Measurements from ENCODE around the gene FADS1.
A peak's percentile ranks its signal among the peaks of the same experiment; 100 is the strongest.

Gene FADS1

GRCh38 chr11:61846362-61847020, 29.7 kb upstream of the FADS1 start:
- DNase-seq (ENCODE audit: low spot score) = no peak

GRCh38 chr11:61844909-61845565, 28.2 kb upstream of the FADS1 start:
- DNase-seq (ENCODE audit: low spot score) = no peak

- no peak for DNase-seq (ENCODE audit: low spot score)
Measured at GRCh38 chr11:61842528-61842820, 25.7 kb upstream of the FADS1 start.

DNA sequence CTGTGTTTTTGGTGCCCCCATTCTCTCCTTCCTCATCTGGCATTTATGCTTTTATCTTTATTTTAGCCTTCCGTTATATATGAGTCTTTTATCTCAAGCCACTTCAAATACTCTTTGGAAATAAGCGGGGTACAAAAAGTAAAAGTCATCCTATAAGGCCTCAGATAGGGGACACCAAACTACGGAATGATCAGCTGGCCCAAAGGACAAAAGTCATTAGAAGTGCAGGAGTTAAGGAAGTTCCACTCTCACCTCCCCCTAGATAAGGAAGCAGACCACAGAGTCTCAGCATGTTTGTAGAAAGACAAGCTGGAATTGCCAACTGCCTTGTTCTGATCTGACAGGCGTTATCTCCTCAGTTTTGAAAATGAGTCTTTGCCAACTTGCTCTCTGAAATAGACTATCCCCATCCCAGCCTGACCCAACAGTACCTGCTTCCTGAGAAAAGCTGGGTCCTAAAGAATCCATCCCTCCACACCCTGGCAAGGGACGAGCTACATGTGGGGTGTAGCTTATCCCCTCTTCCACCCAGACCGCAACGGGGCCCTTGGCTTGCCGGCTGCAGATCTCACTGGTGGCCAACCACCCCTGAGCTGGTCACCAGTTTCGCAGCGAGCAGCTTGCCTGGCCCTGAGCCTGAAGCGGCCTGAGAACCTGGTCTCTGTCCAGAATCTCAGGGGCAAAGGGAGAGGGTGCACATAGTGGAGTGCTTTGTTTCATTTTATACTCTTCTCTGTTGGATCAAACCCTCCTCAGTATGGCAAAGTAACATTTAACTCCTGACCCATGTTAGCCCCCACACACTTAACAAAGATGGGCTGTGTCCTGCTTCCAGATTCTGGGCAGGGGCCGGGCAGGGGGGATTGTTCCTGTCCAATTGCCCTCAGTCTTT, 25.1 kb upstream of the FADS1 start:
- no peak for DNase-seq (ENCODE audit: low spot score)

GRCh38 chr11:61840371-61840770, 23.6 kb upstream of the FADS1 start:
- no peak for DNase-seq (ENCODE audit: low spot score)

DNA sequence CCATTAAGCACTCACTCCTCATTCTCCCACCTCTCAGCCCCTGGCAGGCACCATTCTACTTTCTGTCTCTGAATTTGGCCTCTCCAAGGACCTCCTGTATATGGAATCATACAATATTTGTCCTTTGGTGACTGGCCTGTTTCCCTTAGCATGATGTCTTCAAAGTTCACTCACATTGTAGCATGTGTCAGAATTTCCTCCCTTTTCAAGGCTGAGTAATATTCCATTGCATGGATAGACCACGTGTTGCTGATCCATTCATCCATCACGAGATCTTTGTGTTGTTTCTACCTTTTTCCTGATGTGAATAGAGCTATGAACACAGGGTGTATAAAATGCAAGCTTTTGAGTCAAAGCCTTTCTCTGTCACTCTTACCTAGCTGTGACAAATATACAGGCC, 22.9 kb upstream of the FADS1 start:
- DNase-seq (ENCODE audit: low spot score) = no peak

GRCh38 chr11:61838921-61839320, 22.1 kb upstream of the FADS1 start:
- no peak for DNase-seq (ENCODE audit: low spot score)

- no peak for DNase-seq (ENCODE audit: low spot score)
Measured at GRCh38 chr11:61838501-61838900, 21.7 kb upstream of the FADS1 start.

- DNase-seq (ENCODE audit: low spot score) = no peak
Measured at GRCh38 chr11:61837411-61838005, 20.7 kb upstream of the FADS1 start.

DNA sequence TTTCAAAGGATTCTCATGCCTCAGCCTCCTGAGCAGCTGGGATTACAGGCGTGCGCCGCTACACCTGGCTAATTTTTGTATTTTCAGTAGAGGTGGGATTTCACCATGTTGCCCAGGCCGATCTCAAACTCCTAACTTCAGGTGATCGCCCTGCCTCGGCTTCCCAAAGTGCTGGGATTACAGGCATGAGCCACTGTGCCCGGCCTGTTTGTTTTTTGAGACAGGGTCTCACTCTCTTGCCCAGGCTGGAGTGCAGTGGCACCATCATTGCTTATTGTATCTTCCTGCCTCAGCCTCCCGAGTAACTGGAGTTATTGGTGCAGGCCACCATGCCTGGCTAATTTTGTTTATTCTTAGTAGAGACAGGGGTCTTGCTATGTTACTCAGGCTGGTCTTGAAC, 19.4 kb upstream of the FADS1 start:
- DNase-seq (ENCODE audit: low spot score) = no peak

DNA sequence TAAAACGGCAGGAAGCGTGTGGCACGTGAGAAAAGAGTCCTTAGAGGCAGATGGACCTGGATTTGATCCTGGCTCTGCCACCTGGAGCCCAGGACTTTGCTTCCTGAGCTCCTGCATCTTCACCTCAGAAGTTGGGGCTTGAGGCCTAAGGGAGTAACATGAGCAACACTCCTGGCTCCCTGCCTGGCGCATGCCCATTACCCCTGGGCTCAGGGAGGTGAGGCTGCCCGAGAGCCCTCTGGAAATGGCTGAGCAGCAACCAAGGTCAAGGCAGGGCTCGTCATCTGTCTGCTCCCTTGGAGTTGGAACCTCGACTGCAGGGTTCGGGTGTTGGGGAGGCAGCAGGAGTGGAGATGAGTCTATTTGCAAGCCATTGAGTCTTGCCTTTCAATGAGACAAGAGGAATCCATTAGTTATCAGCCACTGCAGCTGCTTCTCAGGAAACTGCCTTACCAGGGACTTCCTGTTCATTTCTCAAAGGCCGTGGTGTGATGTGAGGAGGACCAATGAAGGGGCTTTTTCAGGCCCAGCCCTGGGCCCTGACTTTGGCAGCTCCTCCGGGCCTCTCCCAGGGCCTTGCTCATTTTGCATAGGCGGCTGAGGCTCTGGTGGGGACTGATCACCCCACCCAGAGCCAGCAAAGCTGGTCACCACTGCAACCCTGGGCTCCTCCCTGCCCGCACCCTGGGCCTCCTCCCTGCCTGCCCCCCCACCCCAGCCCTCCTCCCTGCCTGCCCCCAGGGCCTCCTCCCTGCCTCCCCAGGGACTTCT, 17.7 kb upstream of the FADS1 start:
- DNase-seq (ENCODE audit: low spot score) = no peak

GRCh38 chr11:61833926-61834277, 17.1 kb upstream of the FADS1 start:
- DNase-seq (ENCODE audit: low spot score) = no peak

- DNase-seq (ENCODE audit: low spot score) = no peak
Measured at GRCh38 chr11:61833471-61833870, 16.7 kb upstream of the FADS1 start.

GRCh38 chr11:61832754-61833153, 16.0 kb upstream of the FADS1 start:
- DNase-seq (ENCODE audit: low spot score) = no peak

DNA sequence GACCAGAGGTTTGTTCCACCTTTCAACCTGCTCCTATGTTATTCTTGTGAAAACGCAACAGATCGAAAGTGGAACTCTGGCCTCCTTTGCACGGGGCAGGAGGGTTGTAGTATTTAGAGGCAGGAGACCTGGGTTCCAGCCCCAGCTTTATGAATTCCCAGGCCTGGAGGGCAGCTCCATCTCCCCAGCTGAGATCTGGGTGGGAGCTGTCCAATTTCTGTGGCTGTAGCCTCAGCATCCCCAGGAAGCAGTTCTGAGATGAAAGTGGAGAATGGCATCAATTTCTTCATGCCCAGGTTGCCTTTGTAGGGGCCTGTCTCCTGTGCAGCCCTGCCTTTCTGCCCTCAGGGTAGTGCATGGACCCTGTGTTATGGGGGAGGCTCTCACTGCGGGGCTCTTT, 15.4 kb upstream of the FADS1 start:
- DNase-seq (ENCODE audit: low spot score) = no peak

GRCh38 chr11:61830237-61831105, 13.7 kb upstream of the FADS1 start:
- DNase-seq (ENCODE audit: low spot score) = no peak

DNA sequence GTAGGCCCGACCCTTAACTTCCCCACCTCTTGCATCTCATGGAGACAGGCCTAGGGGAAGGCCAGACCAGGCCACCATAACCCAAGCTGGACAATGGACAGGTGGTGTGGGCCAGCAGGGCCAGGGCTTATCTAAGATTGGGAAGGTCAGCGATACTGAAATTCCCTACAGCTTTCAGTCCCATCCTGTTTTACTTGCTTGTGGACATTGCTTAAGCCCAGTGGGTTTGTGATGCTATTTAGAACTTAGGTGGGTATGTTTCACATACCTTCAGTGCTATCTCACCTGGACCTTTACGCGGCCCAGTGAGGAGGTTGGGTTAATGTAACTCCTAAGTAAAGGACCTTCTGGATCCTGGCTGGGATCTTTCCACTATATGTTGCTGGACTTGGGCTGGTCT, 13.0 kb upstream of the FADS1 start:
- DNase-seq (ENCODE audit: low spot score) = no peak

DNA sequence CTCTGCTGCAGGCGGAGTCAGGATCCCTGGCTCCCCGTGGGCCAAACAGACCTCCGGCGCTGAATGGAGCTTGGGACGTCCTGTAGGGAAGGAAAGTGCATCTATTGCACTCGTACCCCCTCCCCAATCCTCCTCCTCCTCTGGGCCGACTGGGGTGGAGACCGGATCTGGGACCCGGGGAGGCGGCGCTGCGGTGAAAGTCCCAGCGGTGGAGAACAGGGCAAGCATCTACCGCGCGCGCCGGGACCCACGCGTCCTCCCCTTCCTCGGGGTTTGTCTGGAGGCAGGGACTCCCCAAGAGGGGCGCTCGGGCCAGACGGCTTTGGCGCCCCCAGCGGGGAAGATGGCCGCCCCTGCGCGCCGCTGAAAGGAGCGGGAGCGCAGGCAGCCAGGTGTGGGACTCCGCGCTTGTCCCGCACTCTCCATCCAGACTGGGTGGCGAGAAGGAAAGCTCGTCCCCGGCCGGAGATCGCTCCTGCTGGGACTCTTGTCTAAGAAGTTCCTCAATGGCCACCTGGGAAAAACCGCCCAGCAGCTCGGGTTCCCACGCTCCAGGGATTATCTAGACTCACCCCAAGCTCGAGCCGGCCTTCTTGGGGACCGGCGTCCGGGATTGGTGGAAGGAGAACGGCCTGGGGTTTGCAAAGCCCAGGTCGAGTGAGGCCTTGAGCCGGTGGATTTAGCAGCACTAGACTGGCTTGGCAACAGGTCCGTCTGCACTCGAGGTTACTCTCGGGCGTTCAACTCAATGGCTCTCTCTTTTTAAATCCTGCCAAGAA, 12.0 kb upstream of the FADS1 start:
- DNase-seq (ENCODE audit: low spot score) = peak; percentile 54

GRCh38 chr11:61828379-61828628, 11.5 kb upstream of the FADS1 start:
- DNase-seq (ENCODE audit: low spot score) = no peak

All from SK-N-DZ (cell line).